Keratinocyte (primary cell): ENCODE measurements around the gene HLF. TPM values are rescaled to one million over a fixed set of nuclear protein-coding genes. Genes with fewer than 3 reads are reported as not detected.

ENCODE experiments used
- DNase-seq: peaks from one replicate; pipeline ENCODE4 v3.0.0-alpha.2; 2011; ENCODE audit warnings: low read depth, missing footprints, low spot score
- FAIRE-seq: peaks from 2 replicates; lab custom pipeline; 2011; peaks lifted over from hg19 to GRCh38; lab: Jason Lieb, UNC
- H2AFZ ChIP-seq: 2 replicates; pipeline ENCODE4 v1.6.0; 2012; ENCODE audit warnings: low read length, control low read depth, inconsistent platforms; ENCODE audit not compliant: control insufficient read depth
- H3K27ac ChIP-seq: 2 replicates; pipeline ENCODE4 v1.5.1; 2011; ENCODE audit warnings: low read length; ENCODE audit not compliant: control insufficient read depth, insufficient read depth
- H3K27me3 ChIP-seq: 3 replicates; pipeline ENCODE4 v1.6.0; 2011; ENCODE audit warnings: low read length; ENCODE audit not compliant: control insufficient read depth, insufficient read depth; ENCODE audit errors: extremely low read depth
- H3K36me3 ChIP-seq, 2 experiments: 2 replicates in 1 of 2; 3 replicates in 1 of 2; pipeline ENCODE4 v1.5.1; 2011; ENCODE audit warnings: low read length in 2 of 2, mild to moderate bottlenecking in 1 of 2; ENCODE audit not compliant: control insufficient read depth in 2 of 2, insufficient read depth in 2 of 2; ENCODE audit errors: extremely low read depth in 1 of 2
- H3K4me1 ChIP-seq: 3 replicates; pipeline ENCODE4 v1.5.1; 2011; ENCODE audit warnings: low read length; ENCODE audit not compliant: control insufficient read depth, insufficient read depth; ENCODE audit errors: extremely low read depth
- H3K4me2 ChIP-seq: 3 replicates; pipeline ENCODE4 v1.6.0; 2011; ENCODE audit warnings: low read depth, low read length; ENCODE audit not compliant: control insufficient read depth, insufficient read depth; ENCODE audit errors: extremely low read depth
- H3K4me3 ChIP-seq, 3 experiments: fragments of 200-600 bp in 1 of 3; sonication (generic) in 1 of 3; 2 replicates in 2 of 3; 3 replicates in 1 of 3; pipeline ENCODE4 v1.5.1; 2011 to 2016; ENCODE audit warnings: low read length in 3 of 3, mild to moderate bottlenecking in 3 of 3, control low read depth in 2 of 3, inconsistent platforms in 1 of 3, low read depth in 1 of 3, mixed read lengths in 1 of 3, mixed run types in 1 of 3, moderate library complexity in 1 of 3; ENCODE audit not compliant: control insufficient read depth in 2 of 3, insufficient read depth in 2 of 3; ENCODE audit errors: extremely low read depth in 1 of 3
- H3K79me2 ChIP-seq: 2 replicates; pipeline ENCODE4 v1.6.0; 2012; ENCODE audit warnings: low read length; ENCODE audit not compliant: control insufficient read depth, insufficient read depth
- H3K9ac ChIP-seq: 3 replicates; pipeline ENCODE4 v1.6.0; 2011; ENCODE audit warnings: low read length; ENCODE audit not compliant: control insufficient read depth, insufficient read depth; ENCODE audit errors: extremely low read depth
- H3K9me1 ChIP-seq: 3 replicates; pipeline ENCODE4 v1.6.0; 2011; ENCODE audit warnings: low read length; ENCODE audit not compliant: control insufficient read depth, insufficient read depth; ENCODE audit errors: extremely low read depth
- H3K9me3 ChIP-seq: 2 replicates; pipeline ENCODE4 v1.5.1; 2012; ENCODE audit warnings: low read depth, low read length; ENCODE audit not compliant: control insufficient read depth
- H4K20me1 ChIP-seq: 3 replicates; pipeline ENCODE4 v1.6.0; 2011; ENCODE audit warnings: low read length; ENCODE audit not compliant: control insufficient read depth, insufficient read depth; ENCODE audit errors: extremely low read depth
- CTCF ChIP-seq, 3 experiments: IDR thresholded peaks in 1 of 3; conservative IDR thresholded peaks in 1 of 3; optimal IDR thresholded peaks in 1 of 3; 2 replicates in 2 of 3; 3 replicates in 1 of 3; pipeline versions ENCODE3 to v1.5.1; 2011; ENCODE audit warnings: low read length in 3 of 3, mild to moderate bottlenecking in 3 of 3, moderate library complexity in 2 of 3, control low read depth in 1 of 3, inconsistent platforms in 1 of 3; ENCODE audit not compliant: insufficient read depth in 2 of 3; ENCODE audit errors: extremely low read depth in 1 of 3
- EZH2 ChIP-seq: IDR thresholded peaks from one replicate; pipeline ENCODE4 v1.6.1; 2012; ENCODE audit warnings: inconsistent platforms, mild to moderate bottlenecking, low read length, moderate library complexity
- dilution Hi-C: fragments of 300-500 bp; cut with MboI; formaldehyde crosslinking; loops from one replicate; pipeline ENCODE4 v1.7.0; 2020; ENCODE audit warnings: low sequenced_read_pairs; ENCODE audit not compliant: extremely low pct_ligation_motif_present
- polyA plus RNA-seq, 5 experiments: library from polyadenylated mRNA; depleted of rRNA in 3 of 5; stranded (reverse) in 3 of 5; stranded (forward) in 1 of 5; unstranded in 1 of 5; fragments of >200 nt; gene quantifications; 1 replicate in 1 of 5; 2 replicates in 3 of 5; 3 replicates in 1 of 5; pipeline versions ENCODE4 v1.2.1 to v1.2.3, GENCODE V29; 2011 to 2012; ENCODE audit warnings: missing spikeins in 2 of 5, low read depth in 1 of 5, low replicate concordance in 1 of 5

The HLF gene
- polyA plus RNA-seq, 1 donor (not counting 4 experiments of a cell fraction or from before 2014, with no cell fraction given), result 0.21 TPM

- DNase-seq (no peak), FAIRE-seq (no peak)
- no peak overlapping the region for H2AFZ ChIP-seq
- H3K9me3 ChIP-seq, result no peaks in the 10 kb centered on the region
- H3K4me1 ChIP-seq, result peaks cover 11% of the 10 kb centered on the region
- no peak overlapping the region for H3K4me3 ChIP-seq
- no peak for TF ChIP-seq CTCF (optimal IDR thresholded peaks at IDR 0.05 in 1 of 3, IDR thresholded peaks at IDR 0.05 in 1 of 3, conservative IDR thresholded peaks at IDR 0.05 in 1 of 3; ENCODE audit: extremely low read depth in 1 of 3, insufficient read depth in 2 of 3, low read length in 3 of 3)
- no peak for TF ChIP-seq EZH2
- no peak overlapping the region for H3K27ac ChIP-seq
- no peaks in the 10 kb centered on the region for H3K9me1 ChIP-seq
- dilution Hi-C loops, result no loop called here
- no peaks in the 10 kb centered on the region for H4K20me1 ChIP-seq
- H3K79me2 ChIP-seq, result no peaks in the 10 kb centered on the region
- H3K27me3 ChIP-seq, result no peaks in the 10 kb centered on the region
- H3K4me2 ChIP-seq, result no peak overlapping the region
- H3K36me3 ChIP-seq, result no peaks in the 10 kb centered on the region
- no peak overlapping the region for H3K9ac ChIP-seq
These were observed 23.7 kb upstream of the HLF start for GRCh38 chr17:55241097-55241496.

GRCh38 chr17:55242476-55242875, 22.3 kb upstream of the HLF start:
- no peak overlapping the region for H3K9ac ChIP-seq
- no peak for TF ChIP-seq EZH2
- no peak for TF ChIP-seq CTCF (optimal IDR thresholded peaks at IDR 0.05 in 1 of 3, IDR thresholded peaks at IDR 0.05 in 1 of 3, conservative IDR thresholded peaks at IDR 0.05 in 1 of 3; ENCODE audit: extremely low read depth in 1 of 3, insufficient read depth in 2 of 3, low read length in 3 of 3)
- no peaks in the 10 kb centered on the region for H4K20me1 ChIP-seq
- H3K4me1 ChIP-seq, result peaks cover 5% of the 10 kb centered on the region
- H2AFZ ChIP-seq, result no peak overlapping the region
- no peaks in the 10 kb centered on the region for H3K9me3 ChIP-seq
- no peaks in the 10 kb centered on the region for H3K27me3 ChIP-seq
- FAIRE-seq (no peak), DNase-seq (no peak)
- no peaks in the 10 kb centered on the region for H3K36me3 ChIP-seq
- no peak overlapping the region for H3K27ac ChIP-seq
- dilution Hi-C loops, result no loop called here
- no peaks in the 10 kb centered on the region for H3K79me2 ChIP-seq
- H3K4me3 ChIP-seq, result no peak overlapping the region
- no peak overlapping the region for H3K4me2 ChIP-seq
- no peaks in the 10 kb centered on the region for H3K9me1 ChIP-seq
